ENCODE results near the gene OR8B8. TPM values are rescaled to one million over a fixed set of nuclear protein-coding genes. Genes with fewer than 3 reads are reported as not detected.

The OR8B8 gene
- total RNA-seq, 1 donor from 2014 or later = not detected

DNA sequence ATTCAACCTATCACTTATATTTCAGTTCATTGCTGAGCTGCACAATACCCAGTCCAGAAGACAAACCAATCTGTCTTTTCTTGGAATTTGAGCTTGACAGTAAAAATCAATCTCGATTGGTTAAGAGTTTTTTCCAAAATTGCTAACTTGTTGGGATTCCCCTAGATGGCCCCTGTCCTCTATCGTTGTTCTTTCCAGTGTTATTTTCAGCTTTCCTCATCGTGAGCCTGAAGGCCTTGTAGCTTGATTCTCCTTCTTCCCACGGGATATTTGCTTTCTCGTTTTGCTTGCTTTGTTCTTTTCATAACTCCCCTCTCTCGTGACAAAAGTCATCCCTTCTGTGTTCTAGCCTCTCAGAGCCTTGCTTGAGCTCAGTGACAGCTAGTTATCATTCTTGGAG, 3.1 kb downstream of the OR8B8 start:
- Mint-ChIP-seq H3K4me3 (ENCODE audit: unreplicated experiment) (no peak overlapping the region), H3K36me3 (ENCODE audit: unreplicated experiment) (no peaks in the 10 kb centered on the region), H3K4me1 (ENCODE audit: low read depth, unreplicated experiment) (peaks cover 2% of the 10 kb centered on the region), H3K27ac (ENCODE audit: unreplicated experiment) (no peak overlapping the region), H3K9me3 (ENCODE audit: unreplicated experiment) (no peaks in the 10 kb centered on the region), H3K27me3 (ENCODE audit: unreplicated experiment) (peaks cover 2% of the 10 kb centered on the region)
- no peak for DNase-seq
- TF ChIP-seq, protein P1, sequence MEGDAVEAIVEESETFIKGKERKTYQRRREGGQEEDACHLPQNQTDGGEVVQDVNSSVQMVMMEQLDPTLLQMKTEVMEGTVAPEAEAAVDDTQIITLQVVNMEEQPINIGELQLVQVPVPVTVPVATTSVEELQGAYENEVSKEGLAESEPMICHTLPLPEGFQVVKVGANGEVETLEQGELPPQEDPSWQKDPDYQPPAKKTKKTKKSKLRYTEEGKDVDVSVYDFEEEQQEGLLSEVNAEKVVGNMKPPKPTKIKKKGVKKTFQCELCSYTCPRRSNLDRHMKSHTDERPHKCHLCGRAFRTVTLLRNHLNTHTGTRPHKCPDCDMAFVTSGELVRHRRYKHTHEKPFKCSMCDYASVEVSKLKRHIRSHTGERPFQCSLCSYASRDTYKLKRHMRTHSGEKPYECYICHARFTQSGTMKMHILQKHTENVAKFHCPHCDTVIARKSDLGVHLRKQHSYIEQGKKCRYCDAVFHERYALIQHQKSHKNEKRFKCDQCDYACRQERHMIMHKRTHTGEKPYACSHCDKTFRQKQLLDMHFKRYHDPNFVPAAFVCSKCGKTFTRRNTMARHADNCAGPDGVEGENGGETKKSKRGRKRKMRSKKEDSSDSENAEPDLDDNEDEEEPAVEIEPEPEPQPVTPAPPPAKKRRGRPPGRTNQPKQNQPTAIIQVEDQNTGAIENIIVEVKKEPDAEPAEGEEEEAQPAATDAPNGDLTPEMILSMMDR (IDR thresholded peaks at IDR 0.05; ENCODE audit: partially characterized antibody, unreplicated experiment) = no peak

DNA sequence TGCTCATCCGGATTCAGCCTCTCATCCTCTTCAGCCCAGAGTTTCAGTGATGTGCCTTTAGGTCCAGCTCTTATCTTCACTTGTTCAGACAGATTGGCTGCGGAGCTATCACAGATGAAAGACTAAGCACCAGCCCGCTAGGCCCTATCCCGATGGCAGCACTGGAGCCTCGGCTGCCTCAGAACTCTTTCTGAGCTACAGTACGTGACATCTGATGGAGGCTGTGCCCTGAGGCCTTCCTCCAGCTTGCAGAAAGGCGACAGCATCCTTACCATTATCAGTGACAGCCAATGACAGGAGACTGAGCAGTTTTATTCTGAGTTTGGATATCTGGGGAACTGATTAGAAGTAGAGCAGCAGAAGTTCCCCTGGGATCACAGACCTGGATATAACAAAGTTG, 4.0 kb downstream of the OR8B8 start:
- no peak for DNase-seq
- TF ChIP-seq, protein P1 (IDR thresholded peaks at IDR 0.05; ENCODE audit: partially characterized antibody, unreplicated experiment) = no peak
- Mint-ChIP-seq H3K9me3 (ENCODE audit: unreplicated experiment) (no peaks in the 10 kb centered on the region), H3K4me3 (ENCODE audit: unreplicated experiment) (no peak overlapping the region), H3K27me3 (ENCODE audit: unreplicated experiment) (peaks cover 2% of the 10 kb centered on the region), H3K36me3 (ENCODE audit: unreplicated experiment) (no peaks in the 10 kb centered on the region), H3K27ac (ENCODE audit: unreplicated experiment) (no peak overlapping the region), H3K4me1 (ENCODE audit: low read depth, unreplicated experiment) (peaks cover 2% of the 10 kb centered on the region)

DNA sequence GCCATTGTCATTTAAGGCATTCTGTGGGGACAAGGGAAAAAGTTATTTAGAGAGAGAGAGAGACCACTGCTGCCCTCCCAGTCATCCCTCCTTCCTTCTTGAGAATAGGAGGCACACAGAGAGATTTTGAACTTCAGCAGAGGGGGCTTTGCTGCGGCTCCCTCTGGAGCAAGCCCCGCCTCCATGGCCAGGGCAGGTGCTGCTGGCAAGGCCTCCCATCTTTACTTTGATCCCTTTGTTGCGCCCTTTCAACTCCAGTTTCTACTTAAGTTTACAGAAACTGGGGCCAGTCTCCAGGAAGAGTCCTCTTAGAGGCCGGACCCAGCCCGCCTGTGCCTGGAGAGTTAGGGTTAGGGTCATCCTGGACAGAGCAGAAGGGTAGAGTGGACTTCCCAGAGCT, 4.4 kb downstream of the OR8B8 start:
- Mint-ChIP-seq H3K4me3 (ENCODE audit: unreplicated experiment) (no peak overlapping the region), H3K4me1 (ENCODE audit: low read depth, unreplicated experiment) (peaks cover 2% of the 10 kb centered on the region), H3K27ac (ENCODE audit: unreplicated experiment) (no peak overlapping the region), H3K9me3 (ENCODE audit: unreplicated experiment) (no peaks in the 10 kb centered on the region), H3K36me3 (ENCODE audit: unreplicated experiment) (no peaks in the 10 kb centered on the region), H3K27me3 (ENCODE audit: unreplicated experiment) (peaks cover 2% of the 10 kb centered on the region)
- TF ChIP-seq, protein P1 (IDR thresholded peaks at IDR 0.05; ENCODE audit: partially characterized antibody, unreplicated experiment) = no peak
- DNase-seq = no peak

DNA sequence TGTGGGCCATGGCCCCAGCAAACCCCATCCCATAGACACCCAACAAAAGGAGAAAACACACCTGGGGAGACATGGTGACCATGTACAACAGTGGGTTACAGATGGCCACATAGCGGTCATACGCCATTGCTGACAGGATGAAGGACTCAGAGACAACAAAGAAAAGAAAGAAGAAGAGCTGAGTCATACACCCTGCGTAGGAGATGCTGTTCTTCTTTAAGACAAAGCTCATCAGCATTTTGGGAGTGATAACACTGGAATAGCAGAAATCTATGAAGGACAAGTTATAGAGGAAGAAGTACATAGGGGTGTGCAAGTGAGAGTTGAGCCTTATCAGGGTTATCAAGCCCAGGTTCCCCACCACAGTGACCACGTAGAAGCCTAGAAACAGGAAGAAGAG, 4.9 kb downstream of the OR8B8 start:
- Mint-ChIP-seq H3K27me3 (ENCODE audit: unreplicated experiment) (peaks cover 2% of the 10 kb centered on the region), H3K4me1 (ENCODE audit: low read depth, unreplicated experiment) (peaks cover 2% of the 10 kb centered on the region), H3K36me3 (ENCODE audit: unreplicated experiment) (no peaks in the 10 kb centered on the region), H3K9me3 (ENCODE audit: unreplicated experiment) (no peaks in the 10 kb centered on the region), H3K27ac (ENCODE audit: unreplicated experiment) (no peak overlapping the region), H3K4me3 (ENCODE audit: unreplicated experiment) (no peak overlapping the region)
- DNase-seq = no peak
- TF ChIP-seq, protein P1 (IDR thresholded peaks at IDR 0.05; ENCODE audit: partially characterized antibody, unreplicated experiment) = no peak

DNA sequence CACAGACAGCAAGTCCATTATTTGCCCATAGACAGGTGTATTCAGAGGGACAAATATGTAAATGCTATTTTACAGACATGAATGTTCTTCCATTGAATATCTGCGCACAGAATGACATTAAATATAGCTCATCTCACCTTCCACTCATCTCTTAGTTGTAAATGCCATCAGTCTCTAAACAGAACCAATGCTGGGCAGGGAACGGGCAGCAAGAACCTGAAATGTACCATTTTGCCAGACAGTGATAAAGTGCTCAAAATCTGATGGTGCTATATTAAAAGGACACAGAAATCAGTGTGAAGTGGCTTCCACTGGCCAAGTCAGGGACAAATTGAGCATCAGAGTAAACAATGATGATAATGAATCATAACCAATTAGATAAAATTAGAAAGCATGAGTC, 10.8 kb downstream of the OR8B8 start:
- no peaks in the 10 kb centered on the region for H3K27me3 Mint-ChIP-seq (ENCODE audit: unreplicated experiment)
- DNase-seq = no peak
- TF ChIP-seq, protein P1 (IDR thresholded peaks at IDR 0.05; ENCODE audit: partially characterized antibody, unreplicated experiment) = no peak
- H3K4me3 Mint-ChIP-seq (ENCODE audit: unreplicated experiment) = no peak overlapping the region
- peaks cover 5% of the 10 kb centered on the region for H3K36me3 Mint-ChIP-seq (ENCODE audit: unreplicated experiment)
- H3K9me3 Mint-ChIP-seq (ENCODE audit: unreplicated experiment) = no peaks in the 10 kb centered on the region
- H3K4me1 Mint-ChIP-seq (ENCODE audit: low read depth, unreplicated experiment) = peaks cover 3% of the 10 kb centered on the region
- no peak overlapping the region for H3K27ac Mint-ChIP-seq (ENCODE audit: unreplicated experiment)
